Lung (tissue), 12 donors: ENCODE measurements around the gene EGFR. TPM values are rescaled to one million over a fixed set of nuclear protein-coding genes. Genes with fewer than 3 reads are reported as not detected.

ENCODE experiments used
- ATAC-seq: fragments of 200-7000 bp; cut with Tn5 transposase; one replicate; pipeline ENCODE4 v1.9.1; 2020; ENCODE audit warnings: moderate number of reproducible peaks; ENCODE audit not compliant: insufficient read depth, low FRiP score
- DNase-seq, 3 donors: peaks; one replicate each; pipeline ENCODE4 v3.0.0-alpha.2; 2013 to 2017
- H3K27ac ChIP-seq, 2 donors: one replicate each; pipeline ENCODE4 v1.5.1; 2013; ENCODE audit warnings: mild to moderate bottlenecking in 2 of 2, moderate library complexity in 2 of 2, control low read depth in 1 of 2, inconsistent platforms in 1 of 2, low read depth in 1 of 2, low read length in 1 of 2
- H3K27me3 ChIP-seq, 3 donors: one replicate each; pipeline ENCODE4 v1.5.1; 2013; ENCODE audit warnings: low read length in 2 of 3; ENCODE audit not compliant: control insufficient read depth in 3 of 3, insufficient read depth in 3 of 3
- H3K36me3 ChIP-seq, 4 donors: one replicate each; pipeline ENCODE4 v1.5.1; 2013; ENCODE audit warnings: low read length in 4 of 4, mild to moderate bottlenecking in 1 of 4, moderate library complexity in 1 of 4; ENCODE audit not compliant: control insufficient read depth in 4 of 4, insufficient read depth in 4 of 4
- H3K4me1 ChIP-seq, 5 donors: one replicate each; pipeline ENCODE4 v1.5.1; 2013; ENCODE audit warnings: low read length in 5 of 5, mild to moderate bottlenecking in 2 of 5, moderate library complexity in 1 of 5; ENCODE audit not compliant: control insufficient read depth in 5 of 5, insufficient read depth in 5 of 5
- H3K4me3 ChIP-seq: one replicate; pipeline ENCODE4 v1.5.1; 2013; ENCODE audit warnings: mild to moderate bottlenecking, control low read depth, moderate library complexity
- H3K9ac ChIP-seq, 2 donors: one replicate each; pipeline ENCODE4 v1.5.1; 2013; ENCODE audit warnings: low read length in 2 of 2, control low read depth in 1 of 2; ENCODE audit not compliant: insufficient read depth in 1 of 2
- H3K9me3 ChIP-seq, 4 donors: one replicate each; pipeline ENCODE4 v1.5.1; 2013; ENCODE audit warnings: low read length in 3 of 4, mild to moderate bottlenecking in 1 of 4, moderate library complexity in 1 of 4; ENCODE audit not compliant: control insufficient read depth in 4 of 4, insufficient read depth in 3 of 4
- WGBS, 2 donors: extraction: QIAGEN DNeasy Blood & Tissue Kit; methylation state at CpG; one replicate each; pipeline ENCODE4 v1.1.7; 2013; 5-methylcytosine and 5-hydroxymethylcytosine counted together
- polyA plus RNA-seq, 2 donors: library from polyadenylated mRNA; stranded (reverse); fragments of 200-250 nt; gene quantifications; one replicate each; pipeline ENCODE4 v1.2.1, GENCODE V29; 2013
- total RNA-seq, 2 donors: library from RNA; depleted of rRNA in 1 of 2; stranded (reverse); fragments of >200 nt in 1 of 2; gene quantifications; one replicate each; pipeline ENCODE4 v1.2.1, GENCODE V29; 2014 to 2021
- TF ChIP-seq, protein P1 (sequence below): IDR thresholded peaks from 2 replicates; pipeline ENCODE4 v1.5.1; 2012; ENCODE audit warnings: mild to moderate bottlenecking; ENCODE audit errors: control extremely low read depth, extremely low read depth
- donor health status: control.
- donor health status: control.
- donor health status: Bipolar disorder and iron deficiency.
- donor health status: healthy.
- donor health status: DM: yes; HTN: yes; CAD: no.

The EGFR gene
- total and polyA plus RNA-seq, 4 donors: 11.6 to 78.7 (median 37.1) TPM

DNA sequence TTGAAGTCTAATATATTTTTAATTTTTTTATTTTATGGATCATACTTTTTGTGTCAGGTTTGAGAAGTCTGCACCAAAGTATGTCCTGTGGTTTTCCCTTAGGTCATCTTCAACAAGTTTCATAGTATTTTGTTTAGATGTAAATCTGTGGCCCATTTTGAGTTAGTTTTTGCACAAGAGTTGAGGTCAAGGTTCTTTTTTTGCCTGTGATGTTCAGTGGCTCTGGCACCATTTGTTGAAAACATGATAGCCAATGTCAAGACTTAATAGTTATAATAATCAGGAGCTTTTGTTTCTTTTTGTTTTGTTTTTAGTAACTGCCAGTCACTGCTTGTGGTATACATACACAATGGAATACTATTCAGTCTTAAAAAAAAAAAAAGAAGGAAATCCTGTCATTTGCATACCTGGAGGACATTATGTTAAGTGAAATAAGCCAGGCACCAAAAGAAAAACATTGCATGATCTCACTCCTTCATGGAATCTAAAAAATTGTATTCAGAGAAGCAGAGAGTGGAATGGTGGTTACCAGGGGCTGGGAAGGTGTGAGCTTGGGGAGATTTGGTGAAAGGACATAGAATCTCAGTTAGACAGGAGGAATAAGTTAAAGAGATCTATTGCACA is 61.3 kb downstream of the EGFR start:
- no peaks in the 10 kb centered on the region for H3K9me3 ChIP-seq
- TF ChIP-seq, protein P1, sequence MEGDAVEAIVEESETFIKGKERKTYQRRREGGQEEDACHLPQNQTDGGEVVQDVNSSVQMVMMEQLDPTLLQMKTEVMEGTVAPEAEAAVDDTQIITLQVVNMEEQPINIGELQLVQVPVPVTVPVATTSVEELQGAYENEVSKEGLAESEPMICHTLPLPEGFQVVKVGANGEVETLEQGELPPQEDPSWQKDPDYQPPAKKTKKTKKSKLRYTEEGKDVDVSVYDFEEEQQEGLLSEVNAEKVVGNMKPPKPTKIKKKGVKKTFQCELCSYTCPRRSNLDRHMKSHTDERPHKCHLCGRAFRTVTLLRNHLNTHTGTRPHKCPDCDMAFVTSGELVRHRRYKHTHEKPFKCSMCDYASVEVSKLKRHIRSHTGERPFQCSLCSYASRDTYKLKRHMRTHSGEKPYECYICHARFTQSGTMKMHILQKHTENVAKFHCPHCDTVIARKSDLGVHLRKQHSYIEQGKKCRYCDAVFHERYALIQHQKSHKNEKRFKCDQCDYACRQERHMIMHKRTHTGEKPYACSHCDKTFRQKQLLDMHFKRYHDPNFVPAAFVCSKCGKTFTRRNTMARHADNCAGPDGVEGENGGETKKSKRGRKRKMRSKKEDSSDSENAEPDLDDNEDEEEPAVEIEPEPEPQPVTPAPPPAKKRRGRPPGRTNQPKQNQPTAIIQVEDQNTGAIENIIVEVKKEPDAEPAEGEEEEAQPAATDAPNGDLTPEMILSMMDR: no peak
- ATAC-seq (no peak), DNase-seq (no peak)
- H3K4me3 ChIP-seq: no peak overlapping the region
- no peak overlapping the region for H3K9ac ChIP-seq
- H3K4me1 ChIP-seq: peaks cover 0 to 54% (median 37%) of the 10 kb centered on the region in 5 donors
- H3K27me3 ChIP-seq: no peaks in the 10 kb centered on the region
- H3K27ac ChIP-seq: no peak overlapping the region
- H3K36me3 ChIP-seq: peaks cover 0 to 9% (median 5%) of the 10 kb centered on the region in 4 donors

DNA sequence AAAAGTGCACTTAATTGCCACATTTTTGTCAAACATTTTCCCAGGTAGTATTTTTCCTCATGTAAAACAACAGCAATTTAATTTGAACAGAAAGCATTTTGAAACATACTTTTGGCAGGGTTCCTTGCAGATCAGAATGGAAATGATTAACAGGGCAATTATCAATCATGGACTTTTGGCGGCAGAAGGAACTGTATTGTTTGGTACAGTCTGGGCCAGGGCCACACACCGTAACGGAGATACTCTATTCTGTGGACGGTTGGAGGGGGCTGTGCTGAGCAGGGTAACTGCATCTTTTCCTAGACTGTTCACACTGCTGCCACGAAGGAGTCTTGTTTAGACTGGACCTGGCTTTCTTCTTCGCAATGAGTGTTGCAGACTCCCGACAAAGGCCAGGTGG is 62.3 kb downstream of the EGFR start:
- peaks cover 0 to 9% (median 5%) of the 10 kb centered on the region in 4 donors for H3K36me3 ChIP-seq
- H3K27ac ChIP-seq: peak overlapping the region in 1 of 2 donors; percentile 75
- no peak for ATAC-seq
- TF ChIP-seq, protein P1: no peak
- 41 to 56% methylated on average over 7 of the region's 7 CpGs for WGBS, 2 donors
- DNase-seq: no peak
- no peaks in the 10 kb centered on the region for H3K9me3 ChIP-seq
- no peaks in the 10 kb centered on the region for H3K27me3 ChIP-seq
- H3K4me3 ChIP-seq: no peak overlapping the region
- peaks cover 0 to 62% (median 46%) of the 10 kb centered on the region in 5 donors for H3K4me1 ChIP-seq
- no peak overlapping the region for H3K9ac ChIP-seq

DNA sequence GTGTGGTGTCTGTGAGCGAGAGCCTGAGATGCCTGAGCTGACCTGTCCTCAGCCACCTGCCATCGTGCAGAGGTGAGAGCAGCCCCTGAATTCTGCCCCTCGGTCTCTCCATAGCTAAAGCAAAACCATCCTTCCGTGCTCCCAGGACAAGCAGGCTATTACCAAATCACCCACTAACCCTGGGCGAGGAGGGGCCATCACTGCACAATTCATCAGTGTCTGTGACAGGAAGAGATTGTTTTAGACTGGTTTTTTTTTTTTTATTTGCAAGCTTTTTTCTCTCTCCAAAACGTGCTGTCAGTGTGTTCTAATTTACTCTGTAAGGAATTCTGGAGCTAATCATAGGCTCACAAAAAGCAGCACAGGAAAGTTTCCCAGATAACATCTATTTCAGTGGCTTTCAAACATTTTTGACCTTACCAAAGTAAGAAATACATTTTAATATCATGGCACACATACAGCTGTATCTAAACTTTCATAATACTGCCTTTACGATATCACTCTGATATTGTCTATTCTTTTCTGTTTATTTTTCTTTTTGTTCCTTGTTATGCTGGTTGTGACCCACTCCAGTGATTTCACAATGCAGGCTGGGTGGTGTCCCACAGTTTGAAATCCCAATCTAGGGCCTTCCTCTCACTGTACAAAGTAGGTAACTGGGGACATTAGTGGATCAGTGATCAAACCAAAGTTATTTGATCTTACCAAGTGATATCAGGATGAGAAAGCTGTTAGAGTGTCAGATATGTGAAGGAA is 62.8 kb downstream of the EGFR start:
- TF ChIP-seq, protein P1: no peak
- H3K9ac ChIP-seq: no peak overlapping the region
- ATAC-seq (no peak), DNase-seq (peak in 2 of 3 donors; percentile 59 to 66)
- H3K9me3 ChIP-seq: no peaks in the 10 kb centered on the region
- no peaks in the 10 kb centered on the region for H3K27me3 ChIP-seq
- peaks cover 0 to 9% (median 5%) of the 10 kb centered on the region in 4 donors for H3K36me3 ChIP-seq
- H3K4me3 ChIP-seq: no peak overlapping the region
- H3K4me1 ChIP-seq: peaks cover 0 to 65% (median 48%) of the 10 kb centered on the region in 5 donors
- WGBS, 2 donors: 35 to 47% methylated on average over 7 of the region's 7 CpGs
- H3K27ac ChIP-seq: peak overlapping the region in 1 of 2 donors; percentile 75
